Measurements from ENCODE around the gene PKD2. TPM values are rescaled to one million over a fixed set of nuclear protein-coding genes. Genes with fewer than 3 reads are reported as not detected.

PKD2 gene
- 14.4 to 22.3 TPM (median 19.3 TPM) in 5 replicates for total RNA-seq (2022; extraction: Qiagen RNA extraction; ENCODE audit: low read depth)

GRCh38 chr4:88007304-88008121, at the start of gene PKD2:
TSS of gene PKD2 (plus strand) at chr4:88007635. CDS start at chr4:88007734, 99 bp downstream.

GRCh38 chr4:87975466-87975865, 32.0 kb upstream of the PKD2 start, which contains the start of gene SPP1:
TSS of gene SPP1 (plus strand) at chr4:87975714. CDS start at chr4:87976896, 1,182 bp downstream.

Other genes with a start within 250 kb of the PKD2 start
- not detected in 5 replicates for gene IBSP, start 208.1 kb upstream of the PKD2 start, total RNA-seq (2022; extraction: Qiagen RNA extraction; ENCODE audit: low read depth)
- not detected in 5 replicates for gene MEPE, start 174.7 kb upstream of the PKD2 start, total RNA-seq (2022; extraction: Qiagen RNA extraction; ENCODE audit: low read depth)
- gene SPP1, start 31.9 kb upstream of the PKD2 start, total RNA-seq (2022; extraction: Qiagen RNA extraction; ENCODE audit: low read depth): 152 to 194 TPM (median 161 TPM) in 5 replicates
- gene ABCG2, start 151.0 kb downstream of the PKD2 start, total RNA-seq (2022; extraction: Qiagen RNA extraction; ENCODE audit: low read depth): 18.2 to 21.9 TPM (median 18.7 TPM) in 5 replicates

Measured in A549 treated with GW870086 at 1 μM for 4 hours (cell line).